ENCODE data around the gene CYP4F12.
"Not testable (repeated sequence)": the region's sequence is repeated elsewhere in the genome, so short reads cannot be mapped to it uniquely, and the experiment has no call there.

Gene CYP4F12

DNA sequence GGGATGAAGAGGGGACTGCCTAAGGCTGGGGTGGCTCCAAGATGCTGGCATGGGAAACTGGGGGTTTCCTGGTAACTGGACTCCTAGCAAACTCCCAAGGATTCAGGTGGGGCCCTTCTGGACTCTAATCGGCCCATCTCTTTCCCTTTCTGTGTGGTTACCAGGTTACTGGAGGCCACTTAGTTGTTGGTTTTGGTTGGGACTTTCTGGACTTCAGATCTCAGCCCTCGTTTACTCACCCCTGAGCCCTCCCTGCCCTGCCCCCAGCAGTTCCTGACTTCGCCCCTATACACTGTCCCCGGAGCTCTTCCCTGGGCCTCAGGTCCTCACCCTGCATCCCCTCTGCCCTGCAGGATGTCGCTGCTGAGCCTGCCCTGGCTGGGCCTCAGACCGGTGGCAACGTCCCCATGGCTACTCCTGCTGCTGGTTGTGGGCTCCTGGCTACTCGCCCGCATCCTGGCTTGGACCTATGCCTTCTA, 328 bp downstream of the CYP4F12 start:
- H3K4me3 ChIP-seq (ENCODE audit: low read depth in 1 of 2, low read length in 2 of 2): no peak overlapping the region

DNA sequence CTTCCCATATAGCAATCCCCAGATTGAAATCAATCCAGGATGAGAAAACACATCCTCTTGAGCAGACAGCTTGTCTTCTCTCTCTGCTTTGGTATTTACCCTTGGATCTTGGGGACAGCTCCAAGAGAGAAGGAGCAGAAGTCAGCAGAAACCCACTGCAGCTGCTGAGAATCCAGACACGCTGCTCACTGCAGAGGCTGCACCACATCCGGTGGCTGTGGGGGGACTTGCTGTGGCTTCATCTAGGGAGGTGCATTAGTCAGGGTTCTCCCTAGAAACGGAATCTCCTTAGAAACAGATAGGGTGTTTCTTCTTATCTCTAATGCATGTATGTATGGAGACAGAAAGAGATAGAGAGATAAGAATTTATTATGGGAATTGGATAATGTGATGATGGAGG, 2.7 kb downstream of the CYP4F12 start:
- Histone ChIP-seq H2AFZ (ENCODE audit: low read depth, low read length) (no peak overlapping the region), H4K20me1 (ENCODE audit: insufficient read depth, low read length) (no peaks in the 10 kb centered on the region), H3K27me3 (ENCODE audit: insufficient read depth, low read length, poor library complexity) (no peaks in the 10 kb centered on the region), H3K9ac (ENCODE audit: low read depth, low read length) (no peak overlapping the region), H3K4me2 (ENCODE audit: insufficient read depth, low read length) (no peak overlapping the region), H3K36me3 (ENCODE audit: insufficient read depth, low read length) (no peaks in the 10 kb centered on the region), H3K4me3 (ENCODE audit: low read depth in 1 of 2, low read length in 2 of 2) (no peak overlapping the region), H3K4me1 (ENCODE audit: insufficient read depth, low read length) (no peaks in the 10 kb centered on the region), H3K79me2 (ENCODE audit: insufficient read depth, low read length) (no peaks in the 10 kb centered on the region), H3K27ac (ENCODE audit: low read length) (no peak overlapping the region), H3K9me3 (ENCODE audit: insufficient read depth, low read length, severe bottlenecking) (no peaks in the 10 kb centered on the region)
- DNase-seq: peak; percentile 43
- no peak for TF ChIP-seq EZH2 (IDR thresholded peaks at IDR 0.05; ENCODE audit: borderline replicate concordance, low read depth, low read length, severe bottlenecking)
- TF ChIP-seq, protein P1, sequence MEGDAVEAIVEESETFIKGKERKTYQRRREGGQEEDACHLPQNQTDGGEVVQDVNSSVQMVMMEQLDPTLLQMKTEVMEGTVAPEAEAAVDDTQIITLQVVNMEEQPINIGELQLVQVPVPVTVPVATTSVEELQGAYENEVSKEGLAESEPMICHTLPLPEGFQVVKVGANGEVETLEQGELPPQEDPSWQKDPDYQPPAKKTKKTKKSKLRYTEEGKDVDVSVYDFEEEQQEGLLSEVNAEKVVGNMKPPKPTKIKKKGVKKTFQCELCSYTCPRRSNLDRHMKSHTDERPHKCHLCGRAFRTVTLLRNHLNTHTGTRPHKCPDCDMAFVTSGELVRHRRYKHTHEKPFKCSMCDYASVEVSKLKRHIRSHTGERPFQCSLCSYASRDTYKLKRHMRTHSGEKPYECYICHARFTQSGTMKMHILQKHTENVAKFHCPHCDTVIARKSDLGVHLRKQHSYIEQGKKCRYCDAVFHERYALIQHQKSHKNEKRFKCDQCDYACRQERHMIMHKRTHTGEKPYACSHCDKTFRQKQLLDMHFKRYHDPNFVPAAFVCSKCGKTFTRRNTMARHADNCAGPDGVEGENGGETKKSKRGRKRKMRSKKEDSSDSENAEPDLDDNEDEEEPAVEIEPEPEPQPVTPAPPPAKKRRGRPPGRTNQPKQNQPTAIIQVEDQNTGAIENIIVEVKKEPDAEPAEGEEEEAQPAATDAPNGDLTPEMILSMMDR (IDR thresholded peaks at IDR 0.05; ENCODE audit: borderline replicate concordance, extremely low read depth, low read length, poor library complexity, severe bottlenecking): no peak
- ATAC-seq (ENCODE audit: insufficient read depth, low read depth): peak; percentile 96

More for the DNA sequence above, 328 bp downstream of the CYP4F12 start:
- H3K36me3 ChIP-seq (ENCODE audit: insufficient read depth, low read length): no peaks in the 10 kb centered on the region
- no peak overlapping the region for H3K9ac ChIP-seq (ENCODE audit: low read depth, low read length)
- H3K4me2 ChIP-seq (ENCODE audit: insufficient read depth, low read length): no peak overlapping the region
- no peaks in the 10 kb centered on the region for H3K79me2 ChIP-seq (ENCODE audit: insufficient read depth, low read length)
- no peaks in the 10 kb centered on the region for H3K4me1 ChIP-seq (ENCODE audit: insufficient read depth, low read length)
- no peak for TF ChIP-seq EZH2 (IDR thresholded peaks at IDR 0.05; ENCODE audit: borderline replicate concordance, low read depth, low read length, severe bottlenecking)
- TF ChIP-seq, protein P1 (IDR thresholded peaks at IDR 0.05; ENCODE audit: borderline replicate concordance, extremely low read depth, low read length, poor library complexity, severe bottlenecking): no peak
- H3K27me3 ChIP-seq (ENCODE audit: insufficient read depth, low read length, poor library complexity): no peaks in the 10 kb centered on the region
- H4K20me1 ChIP-seq (ENCODE audit: insufficient read depth, low read length): no peaks in the 10 kb centered on the region
- no peaks in the 10 kb centered on the region for H3K9me3 ChIP-seq (ENCODE audit: insufficient read depth, low read length, severe bottlenecking)
- no peak overlapping the region for H2AFZ ChIP-seq (ENCODE audit: low read depth, low read length)
- H3K27ac ChIP-seq (ENCODE audit: low read length): no peak overlapping the region
- no peak for DNase-seq
- no peak for ATAC-seq (ENCODE audit: insufficient read depth, low read depth)

DNA sequence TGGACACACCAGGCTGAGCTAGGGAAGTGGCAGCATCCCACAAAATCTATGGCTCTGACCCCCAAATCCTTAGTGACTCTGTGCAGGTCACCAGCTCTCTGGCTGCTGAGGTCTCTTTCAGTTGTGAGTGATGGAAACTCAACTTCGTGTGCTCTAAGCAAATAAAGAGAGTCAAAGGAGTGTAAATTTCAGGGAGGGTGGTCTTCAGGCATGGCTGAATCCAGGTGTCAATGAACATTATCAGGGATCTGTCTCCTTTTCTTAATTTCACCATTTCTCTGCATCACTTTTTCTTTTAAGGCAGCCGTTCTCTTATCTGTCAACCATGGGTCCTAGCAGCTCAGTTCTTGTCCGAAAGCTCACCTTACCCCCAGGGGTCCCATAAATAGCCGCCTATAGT, 6.2 kb downstream of the CYP4F12 start:
- Histone ChIP-seq H4K20me1 (ENCODE audit: insufficient read depth, low read length) (no peaks in the 10 kb centered on the region), H3K27me3 (ENCODE audit: insufficient read depth, low read length, poor library complexity) (no peaks in the 10 kb centered on the region), H3K4me3 (ENCODE audit: low read depth in 1 of 2, low read length in 2 of 2) (no peak overlapping the region)

DNA sequence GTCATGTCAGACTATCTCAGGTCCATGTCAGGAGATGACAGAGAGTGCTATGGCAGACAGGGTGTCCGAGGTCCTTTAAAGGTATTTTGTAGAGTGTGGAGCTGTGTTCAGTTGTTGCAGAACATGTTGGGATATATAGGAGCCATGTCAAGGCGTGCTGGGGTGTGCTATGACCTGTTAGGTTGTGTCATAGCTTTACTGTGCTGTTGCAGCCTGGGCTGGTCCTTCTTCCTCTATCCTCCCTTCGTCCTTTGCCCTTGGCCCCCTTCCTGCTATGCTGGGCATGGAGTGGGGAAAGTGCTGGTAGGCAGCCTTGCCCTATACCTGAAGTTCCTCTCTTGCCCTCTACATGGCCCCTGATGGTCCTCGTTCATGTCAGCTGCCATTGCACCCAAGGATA, 7.0 kb downstream of the CYP4F12 start:
- not testable (repeated sequence) for H3K27ac ChIP-seq (ENCODE audit: low read length); H3K4me1 ChIP-seq (ENCODE audit: insufficient read depth, low read length); H3K79me2 ChIP-seq (ENCODE audit: insufficient read depth, low read length); DNase-seq; H3K9ac ChIP-seq (ENCODE audit: low read depth, low read length); H4K20me1 ChIP-seq (ENCODE audit: insufficient read depth, low read length); H3K36me3 ChIP-seq (ENCODE audit: insufficient read depth, low read length); H2AFZ ChIP-seq (ENCODE audit: low read depth, low read length); H3K4me3 ChIP-seq (ENCODE audit: low read depth in 1 of 2, low read length in 2 of 2); H3K27me3 ChIP-seq (ENCODE audit: insufficient read depth, low read length, poor library complexity); H3K4me2 ChIP-seq (ENCODE audit: insufficient read depth, low read length); ATAC-seq (ENCODE audit: insufficient read depth, low read depth); H3K9me3 ChIP-seq (ENCODE audit: insufficient read depth, low read length, severe bottlenecking)

More for the DNA sequence above, 6.2 kb downstream of the CYP4F12 start:
- Histone ChIP-seq H3K4me1 (ENCODE audit: insufficient read depth, low read length) (no peaks in the 10 kb centered on the region), H2AFZ (ENCODE audit: low read depth, low read length) (no peak overlapping the region), H3K9me3 (ENCODE audit: insufficient read depth, low read length, severe bottlenecking) (no peaks in the 10 kb centered on the region), H3K79me2 (ENCODE audit: insufficient read depth, low read length) (no peaks in the 10 kb centered on the region), H3K27ac (ENCODE audit: low read length) (no peak overlapping the region), H3K9ac (ENCODE audit: low read depth, low read length) (no peak overlapping the region), H3K36me3 (ENCODE audit: insufficient read depth, low read length) (no peaks in the 10 kb centered on the region), H3K4me2 (ENCODE audit: insufficient read depth, low read length) (no peak overlapping the region)
- ATAC-seq (ENCODE audit: insufficient read depth, low read depth) (no peak), DNase-seq (no peak)
- no peak for TF ChIP-seq EZH2 (IDR thresholded peaks at IDR 0.05; ENCODE audit: borderline replicate concordance, low read depth, low read length, severe bottlenecking)
- TF ChIP-seq, protein P1 (IDR thresholded peaks at IDR 0.05; ENCODE audit: borderline replicate concordance, extremely low read depth, low read length, poor library complexity, severe bottlenecking): no peak
